A549 (cell line): ENCODE measurements around the gene ITGB1BP1.

Source experiments
- CTCF ChIP-seq: fragments of >200 bp; sonication (Bioruptor Twin); formaldehyde crosslinking; IDR thresholded peaks from 3 replicates; pipeline ENCODE4 v1.5.1; 2016
- JUN ChIP-seq, 2 experiments: fragments of >200 bp; sonication (Bioruptor Twin); formaldehyde crosslinking; IDR thresholded peaks; 2 replicates in 1 of 2; 3 replicates in 1 of 2; pipeline ENCODE4 v1.6.1; 2016 to 2017
- POLR2A ChIP-seq: IDR thresholded peaks from 2 replicates; pipeline ENCODE4 v1.6.1; 2012; ENCODE audit warnings: mild to moderate bottlenecking, low read length
- REST ChIP-seq: fragments of 200-600 bp; sonication (generic); IDR thresholded peaks from 2 replicates; pipeline ENCODE4 v1.6.1; 2016; ENCODE audit warnings: antibody characterized with exemption, mild to moderate bottlenecking, moderate library complexity

GRCh38 chr2:9472511-9472910 is 49.2 kb upstream of the ITGB1BP1 start:
- TF ChIP-seq CTCF (no peak), REST (no peak), POLR2A (no peak), JUN (IDR thresholded peaks at IDR 0.05) (no peak)
